ENCODE measurements around the gene SOD2. TPM values are rescaled to one million over a fixed set of nuclear protein-coding genes. Genes with fewer than 3 reads are reported as not detected.
"Not testable (repeated sequence)": the region's sequence is repeated elsewhere in the genome, so short reads cannot be mapped to it uniquely, and the experiment has no call there.

Gene SOD2
- total RNA-seq, 2 donors from 2014 or later = 138 to 1,181 TPM

DNA sequence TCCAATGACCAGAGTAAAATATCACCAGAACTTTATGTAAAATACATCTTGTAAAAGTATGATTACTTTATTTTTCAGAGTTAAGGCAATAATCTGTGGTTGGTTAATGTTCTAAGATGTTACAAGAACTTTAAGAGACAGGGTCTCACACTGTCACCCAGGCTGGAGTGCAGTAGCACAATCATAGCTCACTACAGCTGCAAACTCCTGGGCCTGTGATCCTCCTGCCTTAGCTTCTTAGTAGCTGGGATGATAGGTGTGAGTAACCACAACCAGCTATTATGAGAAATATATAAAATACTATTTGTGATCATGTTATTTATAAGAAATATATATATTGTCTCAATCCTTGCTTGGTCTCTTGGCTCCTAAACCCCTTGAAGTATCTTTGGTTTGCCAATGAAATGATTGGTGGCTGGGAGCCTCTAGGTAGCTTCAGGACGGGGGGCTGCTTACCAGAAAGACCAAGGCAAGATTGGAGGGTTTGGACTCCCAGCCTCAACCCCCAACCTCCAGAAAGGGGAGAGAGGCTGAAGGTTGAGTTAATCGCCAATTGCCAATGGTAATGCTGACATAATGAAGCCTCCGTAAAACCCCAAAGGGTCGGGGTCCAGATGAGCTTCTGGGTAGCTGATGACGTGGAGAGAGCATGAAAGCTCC, 15.4 kb downstream of the SOD2 start:
- ATAC-seq (ENCODE audit: insufficient number of reproducible peaks, low FRiP score, low read depth) = no peak
- H3K27me3 ChIP-seq (replicated peaks; ENCODE audit: insufficient read depth) = no peaks in the 10 kb centered on the region
- peaks cover 13% of the 10 kb centered on the region for H3K36me3 ChIP-seq

DNA sequence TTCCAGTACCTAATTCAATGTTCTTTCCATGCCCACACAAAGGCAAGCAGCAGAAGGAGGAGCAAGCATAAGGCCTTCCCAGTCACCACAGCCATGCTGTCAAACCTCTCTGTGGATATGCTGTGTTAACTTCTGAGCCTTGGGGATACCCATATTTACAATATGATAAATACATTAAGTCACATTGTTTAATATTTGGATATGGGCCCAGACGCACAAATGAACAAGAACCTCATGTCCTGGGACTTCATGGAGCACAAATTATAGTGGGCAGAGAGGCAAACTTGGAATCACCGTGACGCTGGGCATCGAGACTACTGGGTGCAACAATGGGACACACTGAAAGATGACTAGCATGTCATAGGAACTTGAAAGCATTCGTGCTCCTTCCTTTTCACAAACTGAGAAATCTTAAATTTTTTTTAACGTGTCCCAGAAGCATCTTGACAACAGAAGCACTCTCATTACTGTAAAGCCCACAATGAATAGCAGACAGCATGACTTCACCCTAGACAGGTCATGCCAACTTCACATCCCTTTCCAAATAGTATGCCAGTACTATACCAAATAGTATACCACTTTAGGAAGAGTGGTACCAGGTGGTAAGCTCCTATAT, 16.0 kb downstream of the SOD2 start:
- Histone ChIP-seq H3K27ac (no peak overlapping the region), H3K4me3 (no peak overlapping the region), H3K9me3 (no peaks in the 10 kb centered on the region), H3K27me3 (replicated peaks; ENCODE audit: insufficient read depth) (no peaks in the 10 kb centered on the region), H3K4me1 (ENCODE audit: control insufficient read depth in 1 of 2, low read depth in 2 of 2) (no peaks in the 10 kb centered on the region), H3K36me3 (peaks cover 13% of the 10 kb centered on the region)
- no peak for ATAC-seq (ENCODE audit: insufficient number of reproducible peaks, low FRiP score, low read depth)
- TF ChIP-seq, protein P1, sequence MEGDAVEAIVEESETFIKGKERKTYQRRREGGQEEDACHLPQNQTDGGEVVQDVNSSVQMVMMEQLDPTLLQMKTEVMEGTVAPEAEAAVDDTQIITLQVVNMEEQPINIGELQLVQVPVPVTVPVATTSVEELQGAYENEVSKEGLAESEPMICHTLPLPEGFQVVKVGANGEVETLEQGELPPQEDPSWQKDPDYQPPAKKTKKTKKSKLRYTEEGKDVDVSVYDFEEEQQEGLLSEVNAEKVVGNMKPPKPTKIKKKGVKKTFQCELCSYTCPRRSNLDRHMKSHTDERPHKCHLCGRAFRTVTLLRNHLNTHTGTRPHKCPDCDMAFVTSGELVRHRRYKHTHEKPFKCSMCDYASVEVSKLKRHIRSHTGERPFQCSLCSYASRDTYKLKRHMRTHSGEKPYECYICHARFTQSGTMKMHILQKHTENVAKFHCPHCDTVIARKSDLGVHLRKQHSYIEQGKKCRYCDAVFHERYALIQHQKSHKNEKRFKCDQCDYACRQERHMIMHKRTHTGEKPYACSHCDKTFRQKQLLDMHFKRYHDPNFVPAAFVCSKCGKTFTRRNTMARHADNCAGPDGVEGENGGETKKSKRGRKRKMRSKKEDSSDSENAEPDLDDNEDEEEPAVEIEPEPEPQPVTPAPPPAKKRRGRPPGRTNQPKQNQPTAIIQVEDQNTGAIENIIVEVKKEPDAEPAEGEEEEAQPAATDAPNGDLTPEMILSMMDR (IDR thresholded peaks at IDR 0.05) = no peak
- DNase-seq (ENCODE audit: low spot score) = no peak

More for the DNA sequence above, 15.4 kb downstream of the SOD2 start:
- TF ChIP-seq, protein P1 (IDR thresholded peaks at IDR 0.05) = no peak
- Histone ChIP-seq H3K4me3 (no peak overlapping the region), H3K9me3 (no peaks in the 10 kb centered on the region), H3K4me1 (ENCODE audit: control insufficient read depth in 1 of 2, low read depth in 2 of 2) (no peaks in the 10 kb centered on the region), H3K27ac (no peak overlapping the region)
- DNase-seq (ENCODE audit: low spot score) = no peak

DNA sequence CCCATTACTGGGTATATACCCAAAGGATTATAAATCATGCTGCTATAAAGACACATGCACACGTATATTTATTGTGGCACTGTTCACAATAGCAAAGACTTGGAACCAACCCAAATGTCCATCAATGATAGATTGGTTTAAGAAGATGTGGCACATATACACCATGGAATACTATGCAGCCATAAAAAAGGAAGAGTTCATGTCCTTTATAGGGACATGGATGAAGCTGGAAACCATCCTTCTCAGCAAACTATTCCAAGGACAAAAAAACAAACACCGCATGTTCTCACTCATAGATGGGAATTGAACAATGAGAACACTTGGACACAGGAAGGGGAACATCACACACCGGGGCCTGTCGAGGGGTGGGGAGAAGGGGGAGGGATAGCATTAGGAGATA, 16.8 kb downstream of the SOD2 start:
- not testable (repeated sequence) for ATAC-seq (ENCODE audit: insufficient number of reproducible peaks, low FRiP score, low read depth); H3K27me3 ChIP-seq (replicated peaks; ENCODE audit: insufficient read depth); H3K4me3 ChIP-seq; H3K4me1 ChIP-seq (ENCODE audit: control insufficient read depth in 1 of 2, low read depth in 2 of 2); H3K9me3 ChIP-seq; DNase-seq (ENCODE audit: low spot score); H3K36me3 ChIP-seq; H3K27ac ChIP-seq

DNA sequence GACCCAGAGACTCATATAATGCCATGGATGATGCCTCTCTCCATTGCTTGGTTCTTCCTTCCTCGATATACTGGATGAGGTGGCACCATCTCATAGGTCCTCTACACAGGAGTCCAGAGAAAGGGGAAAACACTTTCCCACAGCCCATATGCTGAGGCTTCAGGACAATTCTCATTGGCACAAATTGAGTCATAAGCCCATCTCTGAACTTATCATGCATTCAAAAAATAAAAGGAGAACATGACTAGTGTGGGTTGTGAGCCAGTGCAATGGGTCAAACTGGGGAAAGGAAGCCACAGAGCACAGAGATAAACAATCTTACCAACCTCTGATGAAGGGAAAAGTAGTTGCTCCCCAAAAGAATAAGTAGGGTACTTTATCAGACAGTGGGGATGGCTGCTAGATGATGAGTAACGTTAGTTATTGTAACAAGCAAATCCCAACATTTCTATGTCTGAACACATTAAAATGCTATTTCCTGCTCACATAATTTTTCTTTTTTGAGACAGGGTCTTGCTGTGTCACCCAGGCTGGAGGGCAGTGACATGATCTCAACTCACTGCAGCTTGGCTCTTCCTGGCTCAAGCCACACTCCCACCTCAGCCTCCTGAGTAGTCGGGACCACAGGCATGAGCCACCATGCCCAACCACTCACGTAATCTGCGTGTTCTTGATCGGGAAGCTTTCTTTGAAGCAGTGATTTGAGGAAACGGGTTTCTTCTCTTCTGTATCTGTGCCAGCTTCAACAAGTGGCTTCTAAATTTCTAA, 27.0 kb downstream of the SOD2 start:
- ATAC-seq (ENCODE audit: insufficient number of reproducible peaks, low FRiP score, low read depth) = no peak
- Histone ChIP-seq H3K4me3 (no peak overlapping the region), H3K36me3 (no peaks in the 10 kb centered on the region), H3K9me3 (no peaks in the 10 kb centered on the region), H3K27me3 (replicated peaks; ENCODE audit: insufficient read depth) (no peaks in the 10 kb centered on the region), H3K27ac (no peak overlapping the region), H3K4me1 (ENCODE audit: control insufficient read depth in 1 of 2, low read depth in 2 of 2) (no peaks in the 10 kb centered on the region)
- TF ChIP-seq, protein P1 (IDR thresholded peaks at IDR 0.05) = no peak
- DNase-seq (ENCODE audit: low spot score) = no peak

DNA sequence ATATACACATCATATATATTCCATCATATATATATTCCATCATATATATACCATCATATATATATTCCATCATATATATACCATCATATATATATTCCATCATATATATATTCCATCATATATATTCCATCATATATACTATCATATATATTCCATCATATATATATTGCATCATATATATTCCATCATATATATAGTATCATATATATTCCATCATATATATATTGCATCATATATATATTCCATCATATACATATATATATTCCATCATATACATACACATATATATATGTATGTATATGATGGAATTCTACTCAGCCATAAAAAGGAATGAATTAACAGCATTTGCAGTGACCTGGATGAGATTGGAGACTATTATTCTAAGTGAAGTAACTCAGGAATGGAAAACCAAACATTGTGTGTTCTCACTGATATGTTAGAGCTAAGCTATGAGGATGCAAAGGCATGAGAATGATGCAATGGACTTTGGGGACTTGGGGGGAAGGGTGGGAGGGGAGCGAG, 29.6 kb downstream of the SOD2 start:
- not testable (repeated sequence) for DNase-seq (ENCODE audit: low spot score); H3K4me3 ChIP-seq; H3K9me3 ChIP-seq; H3K4me1 ChIP-seq (ENCODE audit: control insufficient read depth in 1 of 2, low read depth in 2 of 2); H3K27me3 ChIP-seq (replicated peaks; ENCODE audit: insufficient read depth); H3K27ac ChIP-seq; H3K36me3 ChIP-seq; ATAC-seq (ENCODE audit: insufficient number of reproducible peaks, low FRiP score, low read depth)

DNA sequence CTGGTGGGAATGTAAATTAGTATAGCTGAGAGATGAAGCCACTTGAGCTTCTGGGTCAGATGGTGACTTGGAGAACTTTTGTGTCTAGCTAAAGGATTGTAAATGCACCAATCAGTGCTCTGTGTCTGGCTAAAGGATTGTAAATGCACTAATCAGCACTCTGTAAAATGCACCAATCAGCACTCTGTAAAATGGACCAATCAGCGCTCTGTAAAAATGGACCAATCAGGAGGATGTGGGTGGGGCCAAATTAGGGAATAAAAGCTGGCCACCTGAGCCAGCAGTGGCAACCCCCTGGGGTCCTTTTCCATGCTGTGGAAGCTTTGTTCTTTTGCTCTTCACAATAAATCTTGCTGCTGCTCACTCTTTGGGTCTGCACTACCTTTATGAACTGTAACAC, 31.1 kb downstream of the SOD2 start:
- H3K4me1 ChIP-seq (ENCODE audit: control insufficient read depth in 1 of 2, low read depth in 2 of 2); H3K27me3 ChIP-seq (replicated peaks; ENCODE audit: insufficient read depth); H3K9me3 ChIP-seq; H3K27ac ChIP-seq; H3K4me3 ChIP-seq; DNase-seq (ENCODE audit: low spot score); H3K36me3 ChIP-seq; ATAC-seq (ENCODE audit: insufficient number of reproducible peaks, low FRiP score, low read depth): not testable (repeated sequence)

Data from thoracic aorta (tissue), 2 donors.